Right lobe of liver (tissue), 6 donors: ENCODE results near the gene TRAPPC2L. TPM values are rescaled to one million over a fixed set of nuclear protein-coding genes. Genes with fewer than 3 reads are reported as not detected.

Source experiments
- ATAC-seq, 4 donors: fragments of 200-7000 bp; cut with Tn5 transposase; one replicate each; pipeline ENCODE4 v1.9.1; 2020; ENCODE audit warnings: mild to moderate bottlenecking in 4 of 4, moderate library complexity in 4 of 4
- DNase-seq, 3 donors: peaks; one replicate each; pipeline ENCODE4 v3.0.0-alpha.2; 2020
- H3K27ac ChIP-seq, 3 donors: fragments of 200-600 bp; one replicate each; pipeline ENCODE4 v1.8.0; 2022
- H3K27me3 ChIP-seq, 2 donors: fragments of 200-600 bp; one replicate each; pipeline ENCODE4 v1.8.0; 2022
- H3K36me3 ChIP-seq, 4 donors: fragments of 200-600 bp; sonication (generic) in 1 of 4; one replicate each; pipeline versions ENCODE4 v1.5.1 to v1.8.0; 2017 to 2022; ENCODE audit warnings: control low read depth in 1 of 4
- H3K4me1 ChIP-seq, 4 donors: fragments of 200-600 bp; sonication (generic) in 1 of 4; one replicate each; pipeline versions ENCODE4 v1.5.1 to v1.8.0; 2017 to 2022; ENCODE audit warnings: control low read depth in 1 of 4
- H3K4me3 ChIP-seq, 3 donors: fragments of 200-600 bp; one replicate each; pipeline ENCODE4 v1.8.0; 2022
- H3K9me3 ChIP-seq, 4 donors: fragments of 200-600 bp; sonication (generic) in 1 of 4; one replicate each; pipeline versions ENCODE4 v1.5.1 to v1.8.0; 2017 to 2022; ENCODE audit warnings: control low read depth in 1 of 4
- POLR2A ChIP-seq: fragments of 450-650 bp; IDR thresholded peaks from one replicate; pipeline ENCODE4 v1.6.1; 2017; ENCODE audit warnings: antibody characterized with exemption, mild to moderate bottlenecking
- WGBS: methylation state at CpG from one replicate; pipeline ENCODE4 v1.1.6; 2018; ENCODE audit warnings: low coverage, low lambda C conversion rate; ENCODE audit not compliant: insufficient coverage; ENCODE audit errors: missing lambda C conversion rate; 5-methylcytosine and 5-hydroxymethylcytosine counted together
- intact Hi-C, 2 donors: fragments of 100-400 bp; cut with DNase I; formaldehyde crosslinking; loops; one replicate each; pipeline versions ENCODE4 v1.11.2 to v1.14.1; 2022
- total RNA-seq, 6 experiments: library from RNA; depleted of rRNA in 2 of 6; stranded (reverse); fragments of >200 nt in 2 of 6; fragmentation: NEBNext Ultra II Directional in 3 of 6; extraction: Animal tissue kit (Norgen Biotek cat#: 25700) in 3 of 6; gene quantifications; one replicate each; pipeline versions ENCODE4 v1.1.0 to v1.2.4, GENCODE V29; 2016 to 2023
- TF ChIP-seq, protein P1 (sequence below), 4 donors: fragments of 200-600 bp in 3 of 4; fragments of 450-650 bp in 1 of 4; IDR thresholded peaks; one replicate each; pipeline versions ENCODE4 v1.5.1 to v1.8.0; 2016 to 2022; ENCODE audit warnings: antibody characterized with exemption in 4 of 4, mild to moderate bottlenecking in 2 of 4
- donor health status: DM: no; HTN: yes; CAD: no.
- donor health status: DM: no; HTN: no; CAD: no.
- donor health status: DM: no; HTN: no; CAD: no.
- donor health status: DM: no; HTN: yes; CAD: no.
- donor health status: DM: no; HTN: yes; CAD: no.

The TRAPPC2L gene
- total RNA-seq, 6 experiments from 2014 or later = 15.1 to 25.5 (median 20.1) TPM

DNA sequence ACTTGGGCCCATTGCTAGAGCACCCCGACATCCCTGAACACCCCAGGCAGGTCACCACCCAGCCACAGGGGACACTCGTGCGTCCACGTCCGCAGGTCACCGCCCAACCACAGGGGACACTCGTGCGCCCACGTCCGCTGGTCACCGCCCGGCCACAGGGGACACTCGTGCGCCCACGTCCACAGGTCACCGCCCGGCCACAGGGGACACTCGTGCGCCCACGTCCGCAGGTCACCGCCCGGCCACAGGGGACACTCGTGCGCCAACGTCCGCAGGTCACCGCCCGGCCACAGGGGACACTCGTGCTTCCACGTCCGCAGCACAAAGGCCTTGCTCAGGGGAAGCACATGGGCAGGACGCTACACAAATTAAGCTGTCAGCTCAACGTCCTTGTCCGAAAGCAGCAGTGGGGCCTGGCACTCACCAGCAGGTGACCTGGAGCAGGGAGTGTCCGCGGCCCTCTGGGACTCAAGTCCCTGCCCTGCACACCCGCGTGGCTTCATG, 17.8 kb upstream of the TRAPPC2L start:
- no peak for ATAC-seq
- Histone ChIP-seq H3K9me3 (no peaks in the 10 kb centered on the region), H3K36me3 (peaks cover 0 to 8% (median 2%) of the 10 kb centered on the region in 4 donors), H3K4me1 (no peaks in the 10 kb centered on the region), H3K4me3 (no peak overlapping the region), H3K27me3 (no peaks in the 10 kb centered on the region), H3K27ac (no peak overlapping the region)
- DNase-seq = no peak
- intact Hi-C loops = no loop called here
- WGBS = 75% methylated on average over 8 of the region's 39 CpGs
- TF ChIP-seq, protein P1, sequence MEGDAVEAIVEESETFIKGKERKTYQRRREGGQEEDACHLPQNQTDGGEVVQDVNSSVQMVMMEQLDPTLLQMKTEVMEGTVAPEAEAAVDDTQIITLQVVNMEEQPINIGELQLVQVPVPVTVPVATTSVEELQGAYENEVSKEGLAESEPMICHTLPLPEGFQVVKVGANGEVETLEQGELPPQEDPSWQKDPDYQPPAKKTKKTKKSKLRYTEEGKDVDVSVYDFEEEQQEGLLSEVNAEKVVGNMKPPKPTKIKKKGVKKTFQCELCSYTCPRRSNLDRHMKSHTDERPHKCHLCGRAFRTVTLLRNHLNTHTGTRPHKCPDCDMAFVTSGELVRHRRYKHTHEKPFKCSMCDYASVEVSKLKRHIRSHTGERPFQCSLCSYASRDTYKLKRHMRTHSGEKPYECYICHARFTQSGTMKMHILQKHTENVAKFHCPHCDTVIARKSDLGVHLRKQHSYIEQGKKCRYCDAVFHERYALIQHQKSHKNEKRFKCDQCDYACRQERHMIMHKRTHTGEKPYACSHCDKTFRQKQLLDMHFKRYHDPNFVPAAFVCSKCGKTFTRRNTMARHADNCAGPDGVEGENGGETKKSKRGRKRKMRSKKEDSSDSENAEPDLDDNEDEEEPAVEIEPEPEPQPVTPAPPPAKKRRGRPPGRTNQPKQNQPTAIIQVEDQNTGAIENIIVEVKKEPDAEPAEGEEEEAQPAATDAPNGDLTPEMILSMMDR (IDR thresholded peaks at IDR 0.05) = no peak
- no peak for TF ChIP-seq POLR2A

DNA sequence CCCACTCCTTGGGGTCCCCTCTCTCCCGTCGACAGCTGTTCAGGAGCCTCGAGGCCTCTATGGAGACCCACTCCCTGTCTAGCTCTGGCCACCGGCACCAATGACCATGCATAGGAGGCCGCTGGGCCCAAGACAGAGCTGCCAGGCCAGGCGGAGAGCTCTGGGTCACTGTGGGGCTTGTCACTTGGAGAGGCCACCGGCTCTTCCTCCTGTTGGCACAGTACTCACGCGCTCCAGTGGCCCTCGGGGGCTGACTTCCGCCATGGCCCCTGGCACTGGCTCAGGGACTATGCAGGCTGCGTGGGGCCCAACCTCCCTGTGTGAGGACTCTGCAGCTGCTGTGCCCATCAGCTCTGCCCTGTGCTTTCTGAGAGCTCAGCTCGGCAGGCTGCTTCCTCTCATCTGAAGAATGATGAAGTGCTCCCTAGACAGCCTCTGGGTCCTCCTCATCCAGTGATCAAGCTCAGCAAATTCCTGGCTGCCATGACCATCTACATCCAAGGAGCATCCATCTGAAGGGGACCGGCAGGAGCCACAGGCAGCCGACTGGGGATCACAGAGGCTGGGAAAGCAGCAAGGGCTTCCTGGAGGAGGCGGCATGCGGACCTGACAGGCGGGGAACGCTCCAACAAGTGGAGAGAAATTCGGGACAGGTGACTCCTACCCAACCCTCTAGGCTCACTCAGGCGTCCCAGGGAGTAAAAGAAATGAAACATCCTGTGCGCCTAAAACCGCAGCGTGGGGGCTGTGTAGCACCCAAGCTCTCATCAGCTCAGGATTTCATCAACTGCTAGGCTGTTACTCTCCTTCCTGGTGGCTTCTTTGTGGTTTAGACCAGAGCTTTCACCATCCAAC, 17.0 kb upstream of the TRAPPC2L start:
- H3K36me3 ChIP-seq = peaks cover 0 to 8% (median 2%) of the 10 kb centered on the region in 4 donors
- no peaks in the 10 kb centered on the region for H3K4me1 ChIP-seq

DNA sequence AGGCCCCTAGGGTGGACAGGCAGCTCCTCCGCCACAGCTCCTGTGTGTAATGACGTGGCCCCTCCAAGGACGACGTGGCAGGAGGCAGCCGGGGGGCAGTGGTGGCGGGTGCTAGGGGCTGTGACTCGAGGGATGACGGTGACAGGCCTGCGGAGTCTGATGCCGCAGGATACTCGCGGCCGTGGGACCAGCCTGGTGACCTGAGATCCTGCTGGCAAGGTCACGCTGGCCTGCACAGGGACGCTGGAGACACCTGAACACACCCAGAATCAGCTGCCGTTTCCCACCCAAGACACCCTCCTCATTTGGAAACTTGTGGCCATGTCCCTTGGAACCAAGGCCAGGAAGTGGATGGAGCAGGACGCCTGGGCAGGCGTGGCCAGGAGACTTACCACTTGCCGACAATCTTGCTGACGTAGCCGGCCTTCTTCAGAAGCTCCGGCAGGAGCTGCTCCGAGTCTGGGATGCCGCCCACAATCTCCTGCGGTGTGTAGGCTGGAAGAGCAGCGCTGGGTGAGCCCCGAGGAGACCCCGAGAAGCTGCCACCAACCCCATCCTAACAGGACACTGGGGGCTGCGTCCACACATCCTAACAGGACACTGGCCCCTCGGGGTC, 16.2 kb upstream of the TRAPPC2L start:
- Histone ChIP-seq H3K4me1 (no peaks in the 10 kb centered on the region), H3K9me3 (no peaks in the 10 kb centered on the region), H3K4me3 (no peak overlapping the region), H3K27me3 (no peaks in the 10 kb centered on the region), H3K27ac (no peak overlapping the region), H3K36me3 (peaks cover 0 to 8% (median 2%) of the 10 kb centered on the region in 4 donors)
- DNase-seq (no peak), ATAC-seq (no peak)
- intact Hi-C loops = no loop called here
- WGBS = 90% methylated on average over 2 of the region's 30 CpGs
- no peak for TF ChIP-seq POLR2A

More for the DNA sequence above, 17.0 kb upstream of the TRAPPC2L start:
- DNase-seq (no peak), ATAC-seq (no peak)
- H3K27ac ChIP-seq = no peak overlapping the region
- no peaks in the 10 kb centered on the region for H3K9me3 ChIP-seq
- TF ChIP-seq, protein P1 (IDR thresholded peaks at IDR 0.05) = no peak
- TF ChIP-seq POLR2A = no peak
- intact Hi-C loops = no loop called here
- H3K27me3 ChIP-seq = no peaks in the 10 kb centered on the region
- no peak overlapping the region for H3K4me3 ChIP-seq
- WGBS = 79% methylated on average over 9 of the region's 24 CpGs

DNA sequence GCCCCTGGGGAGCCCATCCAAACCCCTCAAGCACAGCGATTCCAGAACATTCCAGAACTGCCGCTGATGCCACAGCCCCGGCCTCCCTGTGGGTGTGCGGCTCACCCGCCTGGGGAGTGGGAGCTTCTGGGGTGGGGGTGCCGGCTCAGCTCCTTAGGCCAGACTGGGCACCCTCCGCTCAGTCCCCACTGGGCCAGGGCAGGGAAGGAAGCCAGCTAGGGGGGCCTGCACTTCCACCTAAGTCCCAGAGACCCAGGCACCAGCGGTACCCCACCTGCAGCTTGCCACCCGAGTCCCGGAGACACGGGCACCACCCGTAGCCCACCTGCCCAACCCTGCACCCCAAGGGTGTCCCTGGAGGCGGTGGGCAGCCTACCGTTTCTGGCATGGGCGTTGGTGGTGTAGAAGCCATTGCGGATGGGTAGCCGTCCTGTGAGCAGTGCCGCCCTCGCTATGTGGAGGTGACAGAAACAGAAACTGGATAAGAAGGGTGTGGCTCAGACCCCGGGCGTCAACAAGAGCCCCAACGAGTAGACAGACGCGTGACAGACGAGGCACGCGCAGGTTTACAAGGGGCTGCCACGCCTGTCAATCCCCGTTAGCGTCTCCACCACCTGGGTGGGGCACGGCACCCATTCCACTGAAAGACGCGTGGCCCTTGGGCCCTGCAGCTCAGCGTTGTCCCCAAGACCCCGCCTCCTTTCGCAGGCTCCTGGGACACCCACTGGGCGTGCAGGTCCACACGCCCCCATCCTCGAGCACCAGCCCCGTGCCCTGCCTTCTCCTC, 15.2 kb upstream of the TRAPPC2L start:
- no CpG with 5 or more reads among the region's 40 CpGs for WGBS
- no peak for DNase-seq

More for the DNA sequence above, 15.2 kb upstream of the TRAPPC2L start:
- Histone ChIP-seq H3K27ac (no peak overlapping the region), H3K36me3 (peaks cover 0 to 8% (median 2%) of the 10 kb centered on the region in 4 donors), H3K9me3 (no peaks in the 10 kb centered on the region), H3K4me3 (no peak overlapping the region), H3K27me3 (no peaks in the 10 kb centered on the region), H3K4me1 (no peaks in the 10 kb centered on the region)
- ATAC-seq = no peak
- intact Hi-C loops = no loop called here
- TF ChIP-seq, protein P1 (IDR thresholded peaks at IDR 0.05) = no peak
- no peak for TF ChIP-seq POLR2A
